GM12864 (cell line): Measurements from ENCODE around the gene CCDC171.

ENCODE experiments used
- DNase-seq: peaks from one replicate; pipeline ENCODE4 v3.0.0-alpha.2; 2011; ENCODE audit warnings: low read depth
- H3K4me3 ChIP-seq: 2 replicates; pipeline ENCODE4 v1.5.1; 2011; ENCODE audit warnings: mild to moderate bottlenecking, low read depth, low read length, control low read depth
- TF ChIP-seq, protein P1 (sequence below): IDR thresholded peaks from 2 replicates; pipeline ENCODE4 v1.5.1; 2011; ENCODE audit warnings: low read depth, mild to moderate bottlenecking, moderate library complexity, low read length, control low read depth, inconsistent platforms; ENCODE audit errors: missing control alignments

CCDC171 gene

DNA sequence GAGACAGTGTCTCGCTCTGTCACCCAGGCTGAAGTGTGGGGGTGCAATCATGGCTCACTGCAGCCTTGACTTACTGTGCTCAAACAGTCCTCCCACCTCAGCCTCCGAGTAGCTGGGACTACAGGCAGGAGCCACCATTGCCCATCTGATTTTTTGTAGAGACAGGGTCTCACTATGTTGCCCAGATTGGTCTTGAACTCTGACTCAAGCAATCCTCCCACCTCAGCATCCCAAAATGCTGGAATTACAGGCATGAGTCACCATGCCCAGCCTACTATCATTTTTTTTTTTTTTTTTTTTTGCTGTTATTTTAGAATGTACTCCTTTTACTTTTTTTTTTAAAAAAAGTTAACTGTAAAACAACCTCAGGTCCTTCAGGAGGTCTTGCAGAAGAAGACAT is 449.0 kb downstream of the CCDC171 start:
- DNase-seq: no peak
- TF ChIP-seq, protein P1, sequence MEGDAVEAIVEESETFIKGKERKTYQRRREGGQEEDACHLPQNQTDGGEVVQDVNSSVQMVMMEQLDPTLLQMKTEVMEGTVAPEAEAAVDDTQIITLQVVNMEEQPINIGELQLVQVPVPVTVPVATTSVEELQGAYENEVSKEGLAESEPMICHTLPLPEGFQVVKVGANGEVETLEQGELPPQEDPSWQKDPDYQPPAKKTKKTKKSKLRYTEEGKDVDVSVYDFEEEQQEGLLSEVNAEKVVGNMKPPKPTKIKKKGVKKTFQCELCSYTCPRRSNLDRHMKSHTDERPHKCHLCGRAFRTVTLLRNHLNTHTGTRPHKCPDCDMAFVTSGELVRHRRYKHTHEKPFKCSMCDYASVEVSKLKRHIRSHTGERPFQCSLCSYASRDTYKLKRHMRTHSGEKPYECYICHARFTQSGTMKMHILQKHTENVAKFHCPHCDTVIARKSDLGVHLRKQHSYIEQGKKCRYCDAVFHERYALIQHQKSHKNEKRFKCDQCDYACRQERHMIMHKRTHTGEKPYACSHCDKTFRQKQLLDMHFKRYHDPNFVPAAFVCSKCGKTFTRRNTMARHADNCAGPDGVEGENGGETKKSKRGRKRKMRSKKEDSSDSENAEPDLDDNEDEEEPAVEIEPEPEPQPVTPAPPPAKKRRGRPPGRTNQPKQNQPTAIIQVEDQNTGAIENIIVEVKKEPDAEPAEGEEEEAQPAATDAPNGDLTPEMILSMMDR: no peak
- H3K4me3 ChIP-seq: no peak overlapping the region

DNA sequence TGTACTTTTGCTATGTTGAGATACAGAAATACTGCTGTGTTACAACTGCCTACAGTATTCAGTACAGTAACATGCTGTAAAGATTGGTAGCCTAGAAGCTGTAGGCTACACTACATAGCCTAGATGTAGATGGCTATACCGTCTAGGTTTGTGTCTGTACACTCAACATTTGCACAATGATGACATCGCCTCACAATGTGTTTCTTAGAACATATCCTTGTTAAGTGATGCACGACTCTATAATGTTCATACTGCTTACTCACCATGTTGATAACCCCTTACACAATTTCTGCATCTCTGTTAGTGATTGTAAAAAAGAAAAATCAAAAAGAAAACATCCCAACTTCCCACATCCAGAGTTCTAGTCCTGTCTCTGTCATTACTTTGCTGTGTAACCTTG is 450.0 kb downstream of the CCDC171 start:
- H3K4me3 ChIP-seq: no peak overlapping the region
- no peak for DNase-seq
- TF ChIP-seq, protein P1: no peak

DNA sequence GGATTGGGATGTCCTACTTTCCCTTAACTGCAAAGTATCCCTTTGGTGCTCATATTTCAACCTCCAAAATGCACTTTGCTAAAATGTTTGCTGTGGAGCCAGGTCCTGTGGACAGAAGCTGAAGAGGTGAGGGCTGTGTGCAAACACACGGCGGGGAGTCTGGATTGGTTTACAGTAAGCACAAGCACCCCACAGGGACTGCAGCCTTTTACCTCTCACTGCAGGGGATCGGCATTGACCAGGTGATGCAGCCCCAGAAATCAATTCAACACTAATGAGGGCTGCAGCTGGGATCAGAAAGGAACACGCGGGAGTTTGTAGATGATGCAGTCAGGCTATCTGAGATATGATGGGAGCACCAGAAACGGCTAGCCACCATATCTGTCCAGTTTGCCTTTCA is 450.9 kb downstream of the CCDC171 start:
- no peak overlapping the region for H3K4me3 ChIP-seq
- TF ChIP-seq, protein P1: no peak
- DNase-seq: no peak

DNA sequence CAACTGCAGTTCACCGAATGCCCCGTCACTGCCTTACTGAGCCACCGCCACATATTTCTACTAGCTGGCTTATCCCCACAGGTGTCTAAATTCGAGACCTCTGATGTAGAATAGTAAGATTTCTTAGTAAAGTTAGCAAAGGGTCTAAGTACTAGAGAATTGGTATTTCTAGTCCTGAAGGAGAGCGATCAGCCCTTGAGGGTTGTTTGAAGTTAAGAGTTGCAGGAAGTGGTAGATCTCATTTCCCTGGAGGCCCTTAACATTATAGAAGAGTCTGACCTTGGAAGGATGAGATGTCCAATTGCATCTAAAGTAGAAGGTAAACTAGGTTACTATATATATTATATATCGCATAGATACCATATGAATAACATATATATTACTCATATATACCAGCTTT is 451.8 kb downstream of the CCDC171 start:
- no peak overlapping the region for H3K4me3 ChIP-seq
- DNase-seq: no peak

DNA sequence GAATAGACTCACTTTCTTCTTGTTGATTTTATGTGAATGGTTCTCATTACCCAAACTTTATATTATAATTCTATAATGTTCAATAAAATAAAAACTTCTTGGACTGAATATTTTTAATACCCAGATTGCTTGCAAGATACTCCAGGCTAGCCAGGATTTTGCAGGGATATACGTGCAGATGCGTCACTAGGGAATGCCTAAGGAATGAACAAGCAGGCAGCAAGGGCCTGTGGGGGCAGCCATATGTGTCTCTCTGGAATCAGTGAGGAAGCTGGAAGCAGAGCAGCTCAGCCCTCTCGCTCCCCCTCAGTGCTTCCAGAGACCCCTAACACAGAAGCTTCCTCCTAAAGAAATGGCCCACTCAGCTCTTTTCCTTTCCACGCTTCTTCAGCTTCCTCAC is 457.4 kb downstream of the CCDC171 start:
- DNase-seq: no peak
- H3K4me3 ChIP-seq: no peak overlapping the region
- TF ChIP-seq, protein P1: no peak

More for the DNA sequence above, 451.8 kb downstream of the CCDC171 start:
- TF ChIP-seq, protein P1: no peak

DNA sequence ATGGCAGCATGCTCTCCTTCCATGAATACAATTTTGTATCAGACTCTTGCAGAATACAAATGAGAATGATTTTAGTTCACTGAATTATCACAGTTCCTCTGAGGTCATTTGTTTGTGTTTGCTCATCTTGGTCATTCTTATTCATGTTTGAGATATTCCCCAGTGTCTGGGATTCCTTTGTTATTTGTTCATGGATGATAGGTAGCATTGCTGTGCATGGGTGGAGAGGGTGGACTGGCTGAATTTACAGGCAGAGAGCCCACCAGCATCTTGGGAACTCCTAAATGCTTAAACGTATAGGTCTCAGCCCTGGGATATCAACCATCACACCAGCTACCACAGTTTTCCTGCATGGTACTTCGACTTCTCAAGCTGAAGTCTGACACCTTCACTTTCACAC is 459.8 kb downstream of the CCDC171 start:
- no peak overlapping the region for H3K4me3 ChIP-seq
- TF ChIP-seq, protein P1: no peak
- DNase-seq: no peak

DNA sequence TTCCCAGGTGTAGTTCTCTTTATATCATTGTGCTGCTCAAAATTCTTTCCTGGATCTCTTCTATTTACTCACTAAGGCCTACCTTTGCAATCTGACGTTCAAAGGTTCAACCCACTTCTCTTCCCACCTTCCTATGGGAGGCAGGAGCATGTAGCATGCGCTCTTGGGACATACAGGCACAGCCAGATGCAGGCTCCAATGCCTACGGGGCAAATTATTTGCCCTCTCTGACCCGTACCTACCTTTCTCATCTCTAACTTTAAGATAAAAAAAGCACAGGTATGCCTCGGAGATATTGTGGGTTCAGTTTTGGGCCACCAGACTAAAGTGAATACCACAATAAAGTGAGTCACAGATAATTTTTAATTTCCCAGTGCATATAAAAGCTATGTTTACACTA is 460.5 kb downstream of the CCDC171 start:
- DNase-seq: no peak
- no peak overlapping the region for H3K4me3 ChIP-seq
- TF ChIP-seq, protein P1: no peak
